Neural cell (in vitro differentiated cells): ENCODE measurements around the gene CHMP4B.

Experiments used
- EP300 ChIP-seq: fragments of 450-650 bp; conservative IDR thresholded peaks from 2 replicates; pipeline ENCODE4 v1.6.1; 2014; ENCODE audit warnings: antibody characterized with exemption, mild to moderate bottlenecking, moderate library complexity; ENCODE audit not compliant: poor library complexity, severe bottlenecking
- EZH2 ChIP-seq: fragments of 200-600, 300-800 bp; shearing (Covaris generic), sonication (generic); IDR thresholded peaks from 2 replicates; pipeline ENCODE4 v1.6.1; 2014; ENCODE audit warnings: antibody characterized with exemption, low read length, borderline replicate concordance, mild to moderate bottlenecking; ENCODE audit not compliant: insufficient read depth, poor library complexity, severe bottlenecking
- MXI1 ChIP-seq: fragments of 450-650 bp; conservative IDR thresholded peaks from 2 replicates; pipeline ENCODE4 v1.6.1; 2014; ENCODE audit warnings: antibody characterized with exemption, mild to moderate bottlenecking; ENCODE audit not compliant: poor library complexity, severe bottlenecking
- RAD21 ChIP-seq: fragments of 450-650 bp; conservative IDR thresholded peaks from 2 replicates; pipeline ENCODE4 v1.6.1; 2014; ENCODE audit warnings: antibody characterized with exemption, mild to moderate bottlenecking, moderate library complexity
- SMC3 ChIP-seq: fragments of 450-650 bp; conservative IDR thresholded peaks from 2 replicates; pipeline ENCODE4 v1.6.1; 2014; ENCODE audit warnings: antibody characterized with exemption, mild to moderate bottlenecking, moderate library complexity; ENCODE audit not compliant: poor library complexity
- TAF1 ChIP-seq: IDR thresholded peaks from 2 replicates; pipeline ENCODE4 v1.6.1; 2012; ENCODE audit warnings: low read depth
- TF ChIP-seq, protein P1 (sequence below): fragments of 450-650 bp; IDR thresholded peaks from 2 replicates; pipeline ENCODE4 v1.5.1; 2014; ENCODE audit warnings: antibody characterized with exemption, mild to moderate bottlenecking, moderate library complexity; ENCODE audit not compliant: poor library complexity, severe bottlenecking
- TF ChIP-seq, protein P2 (sequence below): IDR thresholded peaks from 2 replicates; pipeline ENCODE4 v1.6.1; 2012; ENCODE audit warnings: borderline replicate concordance

DNA sequence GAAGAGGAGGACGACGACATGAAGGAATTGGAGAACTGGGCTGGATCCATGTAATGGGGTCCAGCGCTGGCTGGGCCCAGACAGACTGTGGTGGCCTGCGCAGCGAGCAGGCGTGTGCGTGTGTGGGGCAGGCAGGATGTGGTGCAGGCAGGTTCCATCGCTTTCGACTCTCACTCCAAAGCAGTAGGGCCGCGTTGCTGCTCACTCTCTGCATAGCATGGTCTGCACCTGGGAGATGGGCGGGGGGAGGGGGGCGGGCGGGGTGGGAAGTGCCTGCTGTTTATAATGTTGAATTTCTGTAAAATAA lies 42.3 kb downstream of the CHMP4B start:
- TF ChIP-seq, protein P1, sequence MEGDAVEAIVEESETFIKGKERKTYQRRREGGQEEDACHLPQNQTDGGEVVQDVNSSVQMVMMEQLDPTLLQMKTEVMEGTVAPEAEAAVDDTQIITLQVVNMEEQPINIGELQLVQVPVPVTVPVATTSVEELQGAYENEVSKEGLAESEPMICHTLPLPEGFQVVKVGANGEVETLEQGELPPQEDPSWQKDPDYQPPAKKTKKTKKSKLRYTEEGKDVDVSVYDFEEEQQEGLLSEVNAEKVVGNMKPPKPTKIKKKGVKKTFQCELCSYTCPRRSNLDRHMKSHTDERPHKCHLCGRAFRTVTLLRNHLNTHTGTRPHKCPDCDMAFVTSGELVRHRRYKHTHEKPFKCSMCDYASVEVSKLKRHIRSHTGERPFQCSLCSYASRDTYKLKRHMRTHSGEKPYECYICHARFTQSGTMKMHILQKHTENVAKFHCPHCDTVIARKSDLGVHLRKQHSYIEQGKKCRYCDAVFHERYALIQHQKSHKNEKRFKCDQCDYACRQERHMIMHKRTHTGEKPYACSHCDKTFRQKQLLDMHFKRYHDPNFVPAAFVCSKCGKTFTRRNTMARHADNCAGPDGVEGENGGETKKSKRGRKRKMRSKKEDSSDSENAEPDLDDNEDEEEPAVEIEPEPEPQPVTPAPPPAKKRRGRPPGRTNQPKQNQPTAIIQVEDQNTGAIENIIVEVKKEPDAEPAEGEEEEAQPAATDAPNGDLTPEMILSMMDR = no peak
- TF ChIP-seq TAF1 (no peak), SMC3 (no peak), RAD21 (no peak), EZH2 (no peak), EP300 (no peak), MXI1 (no peak)
- TF ChIP-seq, protein P2, sequence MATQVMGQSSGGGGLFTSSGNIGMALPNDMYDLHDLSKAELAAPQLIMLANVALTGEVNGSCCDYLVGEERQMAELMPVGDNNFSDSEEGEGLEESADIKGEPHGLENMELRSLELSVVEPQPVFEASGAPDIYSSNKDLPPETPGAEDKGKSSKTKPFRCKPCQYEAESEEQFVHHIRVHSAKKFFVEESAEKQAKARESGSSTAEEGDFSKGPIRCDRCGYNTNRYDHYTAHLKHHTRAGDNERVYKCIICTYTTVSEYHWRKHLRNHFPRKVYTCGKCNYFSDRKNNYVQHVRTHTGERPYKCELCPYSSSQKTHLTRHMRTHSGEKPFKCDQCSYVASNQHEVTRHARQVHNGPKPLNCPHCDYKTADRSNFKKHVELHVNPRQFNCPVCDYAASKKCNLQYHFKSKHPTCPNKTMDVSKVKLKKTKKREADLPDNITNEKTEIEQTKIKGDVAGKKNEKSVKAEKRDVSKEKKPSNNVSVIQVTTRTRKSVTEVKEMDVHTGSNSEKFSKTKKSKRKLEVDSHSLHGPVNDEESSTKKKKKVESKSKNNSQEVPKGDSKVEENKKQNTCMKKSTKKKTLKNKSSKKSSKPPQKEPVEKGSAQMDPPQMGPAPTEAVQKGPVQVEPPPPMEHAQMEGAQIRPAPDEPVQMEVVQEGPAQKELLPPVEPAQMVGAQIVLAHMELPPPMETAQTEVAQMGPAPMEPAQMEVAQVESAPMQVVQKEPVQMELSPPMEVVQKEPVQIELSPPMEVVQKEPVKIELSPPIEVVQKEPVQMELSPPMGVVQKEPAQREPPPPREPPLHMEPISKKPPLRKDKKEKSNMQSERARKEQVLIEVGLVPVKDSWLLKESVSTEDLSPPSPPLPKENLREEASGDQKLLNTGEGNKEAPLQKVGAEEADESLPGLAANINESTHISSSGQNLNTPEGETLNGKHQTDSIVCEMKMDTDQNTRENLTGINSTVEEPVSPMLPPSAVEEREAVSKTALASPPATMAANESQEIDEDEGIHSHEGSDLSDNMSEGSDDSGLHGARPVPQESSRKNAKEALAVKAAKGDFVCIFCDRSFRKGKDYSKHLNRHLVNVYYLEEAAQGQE = no peak
